ENCODE data around the gene OTOS.

DNA sequence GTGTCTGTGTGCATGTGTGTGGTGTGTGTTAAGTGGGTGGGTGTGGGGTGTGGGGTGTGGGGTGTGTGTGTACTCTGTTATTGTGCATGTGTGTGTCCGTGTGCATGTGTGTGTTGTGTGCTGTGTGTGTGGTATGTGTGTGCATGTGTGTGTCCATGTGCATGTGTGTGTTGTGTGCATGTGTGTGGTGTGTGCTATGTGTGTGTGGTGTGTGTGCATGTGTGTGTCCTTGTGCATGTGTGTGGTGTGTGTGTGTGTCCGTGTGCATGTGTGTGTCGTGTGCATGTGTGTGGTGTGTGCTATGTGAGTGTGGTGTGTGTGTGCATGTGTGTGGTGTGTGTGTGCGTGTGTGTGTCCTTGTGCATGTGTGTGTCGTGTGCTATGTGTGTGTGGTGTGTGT lies 6.9 kb upstream of the OTOS start:
- TF ChIP-seq FOXM1 (IDR thresholded peaks at IDR 0.05; ENCODE audit: borderline replicate concordance): no peak
- TF ChIP-seq SP1 (IDR thresholded peaks at IDR 0.05): no peak
- no peak for TF ChIP-seq FOXA1 (IDR thresholded peaks at IDR 0.05)
- TF ChIP-seq, protein P1, sequence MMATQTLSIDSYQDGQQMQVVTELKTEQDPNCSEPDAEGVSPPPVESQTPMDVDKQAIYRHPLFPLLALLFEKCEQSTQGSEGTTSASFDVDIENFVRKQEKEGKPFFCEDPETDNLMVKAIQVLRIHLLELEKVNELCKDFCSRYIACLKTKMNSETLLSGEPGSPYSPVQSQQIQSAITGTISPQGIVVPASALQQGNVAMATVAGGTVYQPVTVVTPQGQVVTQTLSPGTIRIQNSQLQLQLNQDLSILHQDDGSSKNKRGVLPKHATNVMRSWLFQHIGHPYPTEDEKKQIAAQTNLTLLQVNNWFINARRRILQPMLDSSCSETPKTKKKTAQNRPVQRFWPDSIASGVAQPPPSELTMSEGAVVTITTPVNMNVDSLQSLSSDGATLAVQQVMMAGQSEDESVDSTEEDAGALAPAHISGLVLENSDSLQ (IDR thresholded peaks at IDR 0.05): no peak
- TF ChIP-seq BHLHE40 (IDR thresholded peaks at IDR 0.05; ENCODE audit: borderline replicate concordance): no peak
- TF ChIP-seq TARDBP (IDR thresholded peaks at IDR 0.05): no peak
- no peak for TF ChIP-seq FOXK2 (IDR thresholded peaks at IDR 0.05)
- no peak for TF ChIP-seq SUZ12 (IDR thresholded peaks at IDR 0.05)
- TF ChIP-seq ELF4 (IDR thresholded peaks at IDR 0.05): no peak
- no peak for TF ChIP-seq CTBP1 (IDR thresholded peaks at IDR 0.05; ENCODE audit: borderline replicate concordance)
- no peak for TF ChIP-seq HDGF (IDR thresholded peaks at IDR 0.05; ENCODE audit: borderline replicate concordance)
- TF ChIP-seq ARNT (IDR thresholded peaks at IDR 0.05): no peak
- no peak for TF ChIP-seq NFRKB (IDR thresholded peaks at IDR 0.05)
- TF ChIP-seq LEF1 (IDR thresholded peaks at IDR 0.05; ENCODE audit: borderline replicate concordance): no peak

Data from HEK293T (cell line).